IgD-negative memory B cell (primary cell): ENCODE results near the gene ZSCAN16. TPM values are rescaled to one million over a fixed set of nuclear protein-coding genes. Genes with fewer than 3 reads are reported as not detected.
A peak's percentile ranks its signal among the peaks of the same experiment; 100 is the strongest.
"Not testable (repeated sequence)": the region's sequence is repeated elsewhere in the genome, so short reads cannot be mapped to it uniquely, and the experiment has no call there.

ENCODE experiments used
- H3K27ac Mint-ChIP-seq, 3 donors: one replicate each; pipeline ENCODE4 v1.8.0; 2020 to 2022; ENCODE audit warnings: mild to moderate bottlenecking in 3 of 3, mixed read lengths in 3 of 3, moderate library complexity in 1 of 3
- H3K27me3 Mint-ChIP-seq: one replicate; pipeline ENCODE4 v1.8.0; 2021; ENCODE audit warnings: mixed read lengths
- H3K36me3 Mint-ChIP-seq: one replicate; pipeline ENCODE4 v1.8.0; 2020; ENCODE audit warnings: mild to moderate bottlenecking, mixed read lengths
- H3K4me1 Mint-ChIP-seq, 3 donors: one replicate each; pipeline ENCODE4 v1.8.0; 2020 to 2022; ENCODE audit warnings: mixed read lengths in 3 of 3, mild to moderate bottlenecking in 1 of 3
- H3K4me3 Mint-ChIP-seq, 4 donors: one replicate each; pipeline ENCODE4 v1.8.0; 2020 to 2022; ENCODE audit warnings: mild to moderate bottlenecking in 4 of 4, mixed read lengths in 4 of 4, moderate library complexity in 3 of 4
- H3K9me3 Mint-ChIP-seq, 3 donors: one replicate each; pipeline ENCODE4 v1.8.0; 2020 to 2021; ENCODE audit warnings: mixed read lengths in 3 of 3, mild to moderate bottlenecking in 1 of 3
- polyA plus RNA-seq: library from polyadenylated mRNA; unstranded; fragments of 300-500 nt; fragmentation: Illumina TruSeq; gene quantifications from one replicate; pipeline ENCODE4 v1.2.3, GENCODE V29; 2021

Gene ZSCAN16
- polyA plus RNA-seq = 14.3 TPM

DNA sequence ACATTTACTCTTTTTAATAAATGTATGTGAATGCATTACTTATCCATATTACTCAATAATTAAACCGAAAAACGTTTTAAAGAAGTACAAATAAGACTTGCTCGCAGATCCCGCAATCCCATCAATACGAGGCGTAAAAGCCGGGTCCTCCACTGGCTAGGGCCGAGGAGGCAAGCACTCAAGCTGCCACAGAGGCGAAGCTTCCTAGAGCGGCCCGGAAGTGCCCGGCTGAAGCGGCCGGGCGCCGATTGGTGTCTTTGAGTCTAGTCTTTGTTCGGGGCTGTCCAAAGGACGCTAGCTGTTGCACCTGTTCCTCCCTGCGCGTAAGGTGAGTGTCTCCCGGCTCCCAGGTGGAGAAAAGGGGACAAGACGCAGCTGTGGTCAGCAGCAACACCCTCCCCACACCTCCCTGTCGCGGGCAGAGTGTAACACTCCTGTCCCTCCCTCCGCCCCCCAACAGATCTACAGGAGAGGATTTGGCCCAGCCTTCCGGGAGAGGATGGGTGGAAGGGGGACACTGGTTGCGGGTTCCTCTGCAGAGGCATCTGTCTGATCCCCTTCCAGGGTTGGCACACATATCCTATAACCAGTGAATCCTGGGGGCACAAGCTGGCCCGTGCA is at the start of gene ZSCAN16:
Gene ZSCAN16 (plus strand): TSS at position 260 of the 621 bp plus-strand sequence. CDS start 835 bp downstream, outside the sequence.
- peaks cover 29 to 38% (median 34%) of the 10 kb centered on the region in 3 donors for H3K4me1 Mint-ChIP-seq
- H3K27me3 Mint-ChIP-seq = no peaks in the 10 kb centered on the region
- no peaks in the 10 kb centered on the region for H3K9me3 Mint-ChIP-seq
- H3K36me3 Mint-ChIP-seq = peaks cover 9% of the 10 kb centered on the region
- H3K4me3 Mint-ChIP-seq = peak within 1 kb of the TSS; percentile 94 to 98 (median 96)
- H3K27ac Mint-ChIP-seq = peak within 1 kb of the TSS; percentile 93 to 98 (median 98)

DNA sequence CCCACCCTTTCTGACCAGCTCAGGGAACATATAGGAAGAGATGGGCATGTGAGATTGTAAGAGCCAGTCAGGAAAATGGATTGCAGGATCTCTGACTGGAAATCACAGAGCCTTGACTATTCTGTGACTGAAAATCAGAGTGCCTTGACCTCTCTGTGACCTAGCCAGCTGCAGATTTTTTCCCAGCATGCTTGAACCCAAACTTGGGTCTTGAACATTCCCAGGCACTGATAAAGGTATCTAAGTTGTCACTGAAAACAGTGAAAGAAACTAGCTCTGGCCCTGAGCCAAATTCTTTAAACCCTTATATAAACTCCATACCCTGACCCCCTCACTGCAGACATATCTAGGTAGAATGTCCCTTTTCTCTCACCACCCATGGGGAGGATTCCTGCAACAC is 46.4 kb upstream of the ZSCAN16 start:
- peak overlapping the region in 2 of 3 donors; percentile 49 to 55 for H3K27ac Mint-ChIP-seq
- H3K27me3 Mint-ChIP-seq = no peaks in the 10 kb centered on the region

DNA sequence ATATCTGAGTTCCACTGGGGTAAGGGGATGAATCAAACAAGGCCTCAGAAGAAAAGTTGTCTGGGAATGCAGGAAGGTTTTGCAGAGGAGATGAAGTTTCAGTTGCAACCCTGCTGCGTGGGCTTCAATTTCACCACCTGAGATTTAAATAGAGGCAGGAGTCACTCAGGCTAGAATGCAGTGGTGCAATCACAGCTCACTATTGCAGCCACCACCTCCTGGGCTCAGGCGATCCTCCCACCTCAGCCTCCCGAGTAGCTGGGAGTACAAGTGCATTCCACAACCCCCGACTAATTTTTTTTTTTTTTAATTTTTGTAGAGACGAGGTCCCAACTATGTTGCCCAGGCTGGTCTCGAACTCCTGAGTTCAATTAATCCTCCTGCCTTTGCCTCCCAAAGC is 45.6 kb upstream of the ZSCAN16 start:
- Mint-ChIP-seq H3K27ac (peak overlapping the region; percentile 49 to 99 (median 55)), H3K36me3 (no peaks in the 10 kb centered on the region), H3K27me3 (no peaks in the 10 kb centered on the region), H3K4me3 (peak overlapping the region in 2 of 4 donors; percentile 24 to 98), H3K4me1 (peaks cover 10 to 20% (median 12%) of the 10 kb centered on the region in 3 donors), H3K9me3 (peaks cover 0 to 7% (median 5%) of the 10 kb centered on the region in 3 donors)

More for the DNA sequence above, 46.4 kb upstream of the ZSCAN16 start:
- no peak overlapping the region for H3K4me3 Mint-ChIP-seq
- H3K9me3 Mint-ChIP-seq = peaks cover 0 to 5% (median 0%) of the 10 kb centered on the region in 3 donors
- H3K4me1 Mint-ChIP-seq = peaks cover 8 to 20% (median 12%) of the 10 kb centered on the region in 3 donors
- no peaks in the 10 kb centered on the region for H3K36me3 Mint-ChIP-seq

DNA sequence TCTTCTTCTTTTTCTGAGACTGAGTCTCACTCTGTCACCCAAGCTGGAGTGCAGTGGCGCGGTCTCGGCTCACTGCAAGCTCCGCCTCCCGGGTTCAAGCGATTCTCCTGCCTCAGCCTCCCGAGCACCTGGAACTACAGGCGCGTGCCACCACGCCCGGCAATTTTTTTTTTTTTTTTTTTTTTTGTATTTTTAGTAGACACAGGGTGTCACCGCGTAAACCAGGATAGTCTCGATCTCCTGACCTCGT is 44.1 kb upstream of the ZSCAN16 start, which contains the start of gene ZNF165:
Gene ZNF165 (plus strand): TSS at position 188 of the 250 bp plus-strand sequence. CDS start 4,913 bp downstream, outside the sequence.
- H3K4me1 Mint-ChIP-seq = peaks cover 11 to 20% (median 12%) of the 10 kb centered on the region in 3 donors

DNA sequence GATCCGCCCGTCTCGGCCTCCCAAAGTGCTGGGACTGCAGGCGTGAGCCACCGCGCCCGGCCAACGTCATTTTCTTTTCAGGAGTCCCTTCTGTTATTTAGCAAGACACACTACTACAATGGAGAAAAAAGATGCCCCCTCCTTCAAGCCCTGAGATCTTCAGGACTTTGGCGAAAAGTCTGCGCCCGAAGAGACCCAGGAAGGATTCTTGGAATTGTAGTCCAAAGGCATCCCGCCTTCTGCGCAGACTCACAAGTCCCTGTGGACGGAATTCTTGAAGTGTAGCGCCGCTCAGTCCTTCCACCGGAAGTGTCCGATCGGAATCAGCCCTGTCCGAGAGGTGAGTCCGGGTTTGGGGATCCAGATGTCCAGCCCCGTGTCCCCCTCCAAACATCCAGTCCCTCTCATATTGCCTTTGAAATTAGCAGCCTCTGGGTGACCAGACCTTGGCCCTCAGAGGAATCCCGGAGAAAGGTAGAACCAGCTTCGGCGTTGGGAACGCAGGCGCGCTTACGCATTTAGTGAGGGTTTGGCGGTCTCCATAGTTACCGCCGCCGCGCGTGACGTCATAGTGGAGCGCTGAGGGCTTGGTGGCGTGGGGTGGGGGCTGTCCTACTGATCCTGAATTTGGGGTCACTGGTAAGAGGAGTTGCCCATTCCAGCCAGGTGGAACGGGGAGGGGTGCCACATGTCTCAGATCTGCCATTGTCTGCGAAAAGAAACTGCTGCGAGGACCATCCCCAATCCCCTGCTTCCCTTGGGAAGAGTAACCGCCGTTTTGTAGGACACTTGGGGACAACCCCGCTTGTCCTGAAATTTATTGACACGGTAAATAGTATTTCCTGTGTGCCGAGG is 43.6 kb upstream of the ZSCAN16 start:
- peaks cover 0 to 7% (median 5%) of the 10 kb centered on the region in 3 donors for H3K9me3 Mint-ChIP-seq
- H3K4me3 Mint-ChIP-seq = peak overlapping the region; percentile 75 to 99 (median 95)
- peaks cover 11 to 20% (median 12%) of the 10 kb centered on the region in 3 donors for H3K4me1 Mint-ChIP-seq
- H3K36me3 Mint-ChIP-seq = peaks cover 7% of the 10 kb centered on the region
- H3K27me3 Mint-ChIP-seq = no peaks in the 10 kb centered on the region
- peak overlapping the region; percentile 87 to 99 (median 96) for H3K27ac Mint-ChIP-seq

More for the DNA sequence above, 44.1 kb upstream of the ZSCAN16 start, which contains the start of gene ZNF165:
- not testable (repeated sequence) for H3K27me3 Mint-ChIP-seq, H3K36me3 Mint-ChIP-seq, H3K9me3 Mint-ChIP-seq
- H3K27ac Mint-ChIP-seq = peak within 1 kb of the TSS; percentile 87 to 99 (median 96)
- peak within 1 kb of the TSS; percentile 75 to 99 (median 95) for H3K4me3 Mint-ChIP-seq

DNA sequence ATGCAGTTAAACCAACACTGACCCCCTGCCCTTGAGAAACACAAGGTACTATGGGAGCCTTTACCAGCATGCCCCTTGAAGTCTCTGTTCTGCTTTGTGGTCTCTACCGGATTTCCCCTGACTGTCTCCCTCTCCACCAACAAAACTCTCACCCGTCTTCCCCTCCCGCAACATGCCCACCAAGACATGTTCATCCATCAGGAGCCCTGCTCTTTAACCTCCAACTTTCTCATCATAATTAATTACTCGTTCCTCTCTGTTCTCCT is 43.0 kb upstream of the ZSCAN16 start:
- Mint-ChIP-seq H3K27me3 (no peaks in the 10 kb centered on the region), H3K36me3 (peaks cover 9% of the 10 kb centered on the region), H3K4me1 (peaks cover 11 to 20% (median 12%) of the 10 kb centered on the region in 3 donors), H3K27ac (peak overlapping the region; percentile 87 to 99 (median 96)), H3K9me3 (peaks cover 0 to 7% (median 5%) of the 10 kb centered on the region in 3 donors), H3K4me3 (peak overlapping the region; percentile 75 to 99 (median 95))

DNA sequence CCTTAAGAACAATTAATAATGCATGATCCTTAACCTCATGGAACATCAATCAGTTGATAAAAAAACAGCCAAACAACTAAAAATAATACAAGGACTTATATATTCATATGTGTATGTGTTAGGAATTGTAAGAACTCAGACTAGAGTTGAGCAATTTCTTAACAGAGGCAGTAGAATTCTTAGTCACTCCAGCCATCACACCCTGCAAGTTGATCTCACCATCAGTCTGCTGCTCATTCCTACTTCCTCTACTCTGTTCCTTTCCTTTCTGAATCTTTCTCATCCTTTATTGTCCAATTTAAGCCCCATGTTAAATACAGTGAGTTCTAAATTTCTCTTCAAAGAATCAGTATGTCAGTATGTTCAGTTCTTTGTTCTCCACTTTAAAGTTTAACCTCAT is 41.5 kb upstream of the ZSCAN16 start:
- peaks cover 11 to 20% (median 12%) of the 10 kb centered on the region in 3 donors for H3K4me1 Mint-ChIP-seq
- peak overlapping the region in 1 of 4 donors; percentile 36 for H3K4me3 Mint-ChIP-seq
- peaks cover 4 to 13% (median 12%) of the 10 kb centered on the region in 3 donors for H3K9me3 Mint-ChIP-seq
- peak overlapping the region in 2 of 3 donors; percentile 57 to 67 for H3K27ac Mint-ChIP-seq
- H3K27me3 Mint-ChIP-seq = no peaks in the 10 kb centered on the region
- H3K36me3 Mint-ChIP-seq = peaks cover 20% of the 10 kb centered on the region

DNA sequence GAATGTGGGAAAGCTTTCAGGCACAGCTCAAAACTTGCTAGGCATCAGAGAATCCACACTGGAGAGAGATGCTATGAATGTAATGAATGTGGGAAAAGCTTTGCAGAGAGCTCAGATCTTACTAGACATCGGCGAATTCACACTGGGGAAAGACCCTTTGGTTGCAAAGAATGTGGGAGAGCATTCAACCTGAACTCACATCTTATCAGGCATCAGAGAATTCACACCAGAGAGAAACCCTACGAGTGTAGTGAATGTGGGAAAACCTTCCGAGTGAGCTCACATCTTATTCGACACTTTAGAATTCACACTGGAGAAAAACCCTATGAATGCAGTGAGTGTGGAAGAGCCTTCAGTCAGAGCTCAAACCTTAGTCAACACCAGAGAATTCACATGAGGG is 35.4 kb upstream of the ZSCAN16 start:
- no peak overlapping the region for H3K27ac Mint-ChIP-seq
- peaks cover 15 to 33% (median 27%) of the 10 kb centered on the region in 3 donors for H3K9me3 Mint-ChIP-seq
- H3K4me1 Mint-ChIP-seq = no peaks in the 10 kb centered on the region
- H3K4me3 Mint-ChIP-seq = peak overlapping the region in 1 of 4 donors; percentile 48
- peaks cover 37% of the 10 kb centered on the region for H3K36me3 Mint-ChIP-seq
- H3K27me3 Mint-ChIP-seq = no peaks in the 10 kb centered on the region

DNA sequence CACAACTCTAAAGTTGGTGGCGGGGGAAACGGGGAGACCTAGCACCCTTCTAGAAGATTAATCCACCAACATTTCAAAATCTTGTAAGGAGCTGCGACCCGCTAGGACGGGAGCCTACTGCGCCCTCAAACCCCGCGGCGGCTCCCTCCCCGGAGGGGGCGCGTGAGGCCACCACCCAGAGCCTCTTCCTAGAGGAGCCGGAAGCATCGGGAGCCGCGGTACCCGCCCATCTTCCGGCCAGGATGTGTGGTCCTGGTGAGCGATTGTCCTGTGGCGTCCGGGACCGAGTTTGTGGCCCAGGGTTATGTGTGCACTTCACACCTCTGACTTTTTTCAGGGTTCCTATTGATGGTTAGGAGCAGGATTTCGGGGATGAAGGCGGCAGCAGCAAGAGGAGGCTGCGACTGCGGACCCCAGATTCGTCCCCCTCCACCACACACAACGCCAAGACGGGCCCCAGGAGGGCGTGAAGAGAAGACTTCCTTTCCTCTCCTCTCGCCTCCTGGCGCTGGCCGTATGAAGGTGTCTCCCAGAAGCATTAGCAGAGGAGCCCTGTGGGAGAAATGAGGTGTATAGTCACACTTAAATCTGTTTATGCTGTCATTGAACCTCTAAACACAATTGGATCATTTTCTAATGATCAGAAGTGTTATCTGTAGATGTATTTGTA is 33.4 kb upstream of the ZSCAN16 start:
- Mint-ChIP-seq H3K27me3 (peaks cover 2% of the 10 kb centered on the region), H3K27ac (no peak overlapping the region), H3K9me3 (peaks cover 15 to 33% (median 27%) of the 10 kb centered on the region in 3 donors), H3K4me1 (no peaks in the 10 kb centered on the region), H3K36me3 (peaks cover 28% of the 10 kb centered on the region), H3K4me3 (peak overlapping the region in 1 of 4 donors; percentile 38)

DNA sequence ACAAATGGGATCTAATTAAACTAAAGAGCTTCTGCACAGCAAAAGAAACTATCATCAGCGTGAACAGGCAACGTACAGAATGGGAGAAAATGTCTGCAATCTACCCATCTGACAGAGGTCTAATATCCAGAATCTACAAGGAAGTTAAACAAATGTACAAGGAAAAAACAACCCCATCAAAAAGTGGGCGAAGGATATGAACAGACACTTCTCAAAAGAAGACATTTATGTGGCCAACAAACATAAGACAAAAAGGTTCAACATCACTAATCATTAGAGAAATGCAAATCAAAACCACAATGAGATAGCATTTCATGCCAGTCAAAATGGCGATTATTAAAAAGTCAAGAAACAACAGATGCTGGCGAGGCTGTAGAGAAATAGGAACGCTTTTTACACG is 22.2 kb upstream of the ZSCAN16 start:
- Mint-ChIP-seq H3K27ac (peak overlapping the region in 1 of 3 donors; percentile 44), H3K4me3 (peak overlapping the region in 1 of 4 donors; percentile 30), H3K4me1 (peaks cover 7 to 12% (median 9%) of the 10 kb centered on the region in 3 donors)
- H3K27me3 Mint-ChIP-seq, H3K36me3 Mint-ChIP-seq, H3K9me3 Mint-ChIP-seq: not testable (repeated sequence)

DNA sequence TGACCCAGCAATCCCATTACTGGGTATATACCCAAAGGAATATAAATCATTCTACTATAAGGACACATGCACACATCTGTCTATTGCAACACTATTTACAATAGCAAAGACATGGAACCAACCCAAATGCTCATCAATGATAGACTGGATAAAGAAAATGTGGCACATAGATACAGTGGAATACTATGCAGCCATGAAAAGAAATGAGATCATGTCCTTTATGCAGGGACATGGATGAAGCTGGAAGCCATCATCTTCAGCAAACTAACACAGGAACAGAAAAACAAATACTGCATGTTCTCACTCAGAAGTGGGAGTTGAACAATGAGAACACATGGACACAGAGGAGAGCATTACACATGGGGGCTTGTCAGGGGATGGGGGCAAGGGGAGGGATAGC is 21.7 kb upstream of the ZSCAN16 start:
- peaks cover 7 to 12% (median 9%) of the 10 kb centered on the region in 3 donors for H3K4me1 Mint-ChIP-seq
- H3K27ac Mint-ChIP-seq = peak overlapping the region in 1 of 3 donors; percentile 44
- peak overlapping the region in 1 of 4 donors; percentile 30 for H3K4me3 Mint-ChIP-seq
- H3K36me3 Mint-ChIP-seq, H3K9me3 Mint-ChIP-seq, H3K27me3 Mint-ChIP-seq: not testable (repeated sequence)

DNA sequence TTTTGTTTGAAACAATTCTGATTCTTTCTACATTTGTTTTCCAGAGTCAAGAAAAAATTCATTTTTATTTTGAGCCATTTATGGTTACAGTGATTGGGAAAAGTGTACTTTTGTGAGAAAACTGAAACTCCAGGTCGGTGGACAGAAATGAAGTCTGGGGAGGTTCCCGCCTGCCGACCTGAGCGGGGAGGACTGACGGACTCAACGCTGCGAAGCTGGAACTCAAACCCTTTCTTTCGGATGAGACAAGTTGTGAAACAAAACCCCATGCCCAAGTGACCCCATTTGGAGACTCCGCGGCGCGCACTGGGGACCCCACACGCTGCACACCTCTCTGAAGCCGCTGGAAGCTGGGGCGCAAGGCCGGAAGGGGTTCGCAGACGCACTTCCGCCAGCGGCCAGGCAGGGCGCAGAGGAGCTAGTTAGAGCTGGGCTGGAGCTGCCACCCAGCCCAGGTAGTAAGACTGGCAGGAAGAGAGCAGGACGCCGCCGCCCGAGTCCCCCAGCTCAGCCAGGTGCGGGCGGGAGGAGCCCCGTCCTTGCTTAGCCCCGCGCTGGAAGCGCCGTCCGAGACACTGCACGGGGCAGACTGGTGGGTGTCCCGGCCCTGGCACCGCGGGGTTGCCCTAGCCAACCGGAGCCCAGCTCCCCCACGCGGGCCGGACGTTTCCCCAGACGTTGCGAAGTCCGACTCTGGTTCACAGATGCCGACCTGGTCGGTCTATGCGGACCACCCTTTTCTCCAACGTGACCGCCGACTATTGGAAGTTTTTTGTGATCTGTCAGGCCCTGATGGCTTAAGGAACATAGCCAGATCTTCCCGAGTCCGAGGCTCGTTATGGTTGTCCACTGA is 19.8 kb upstream of the ZSCAN16 start:
- Mint-ChIP-seq H3K9me3 (peaks cover 0 to 3% (median 2%) of the 10 kb centered on the region in 3 donors), H3K27ac (peak overlapping the region; percentile 83 to 91 (median 88)), H3K4me3 (peak overlapping the region; percentile 85 to 99 (median 94)), H3K27me3 (no peaks in the 10 kb centered on the region), H3K4me1 (peaks cover 7 to 12% (median 9%) of the 10 kb centered on the region in 3 donors), H3K36me3 (no peaks in the 10 kb centered on the region)

DNA sequence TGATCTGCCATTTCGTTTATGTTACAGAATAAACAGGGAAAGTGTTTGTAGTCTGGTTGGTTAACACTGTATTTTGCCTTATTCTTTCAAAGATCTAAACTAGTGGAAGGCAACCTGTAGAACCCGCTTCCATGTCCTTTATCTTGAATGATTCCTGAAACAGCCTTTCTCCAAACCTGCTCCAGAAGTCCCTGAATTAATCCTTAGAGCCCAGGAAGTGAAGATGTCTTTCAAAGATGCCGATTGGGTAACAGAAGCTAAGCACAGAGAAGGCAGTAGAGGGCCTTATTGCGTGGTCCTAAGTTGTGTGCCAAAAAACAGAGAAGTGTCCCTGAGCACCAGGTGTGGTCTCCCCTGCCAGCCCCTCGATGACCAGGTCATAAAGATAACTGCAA is 19.2 kb upstream of the ZSCAN16 start:
- peaks cover 0 to 3% (median 2%) of the 10 kb centered on the region in 3 donors for H3K9me3 Mint-ChIP-seq

DNA sequence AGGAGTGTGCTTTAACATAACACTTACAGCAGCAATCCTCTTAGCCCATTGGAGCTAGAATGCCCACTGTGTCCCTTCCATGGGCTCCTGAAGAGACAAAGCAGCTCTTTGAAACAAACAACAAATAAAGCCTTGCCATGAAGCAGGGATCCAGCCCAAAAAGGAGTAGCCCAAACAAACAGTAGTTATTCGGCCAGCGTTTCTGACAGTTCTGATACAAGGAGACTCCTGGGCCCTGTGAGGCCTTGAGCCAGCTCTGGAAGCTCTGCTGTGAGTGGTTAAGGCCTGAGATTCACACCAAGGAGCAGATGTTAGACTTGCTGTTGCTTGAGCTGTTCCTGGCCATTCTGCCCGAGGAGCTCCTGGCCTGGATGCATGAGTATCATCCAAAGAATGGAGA is 16.9 kb upstream of the ZSCAN16 start:
- peaks cover 0 to 2% (median 0%) of the 10 kb centered on the region in 3 donors for H3K9me3 Mint-ChIP-seq
- no peak overlapping the region for H3K4me3 Mint-ChIP-seq
- no peak overlapping the region for H3K27ac Mint-ChIP-seq
- H3K4me1 Mint-ChIP-seq = peaks cover 7 to 12% (median 9%) of the 10 kb centered on the region in 3 donors
- H3K27me3 Mint-ChIP-seq = no peaks in the 10 kb centered on the region
- no peaks in the 10 kb centered on the region for H3K36me3 Mint-ChIP-seq

More for the DNA sequence above, 19.2 kb upstream of the ZSCAN16 start:
- no peaks in the 10 kb centered on the region for H3K36me3 Mint-ChIP-seq
- peak overlapping the region; percentile 85 to 99 (median 94) for H3K4me3 Mint-ChIP-seq
- no peaks in the 10 kb centered on the region for H3K27me3 Mint-ChIP-seq
- H3K4me1 Mint-ChIP-seq = peaks cover 7 to 12% (median 9%) of the 10 kb centered on the region in 3 donors
- H3K27ac Mint-ChIP-seq = peak overlapping the region; percentile 83 to 91 (median 88)
